ENCODE measurements around the gene DUSP11.
"Not testable (repeated sequence)": the region's sequence is repeated elsewhere in the genome, so short reads cannot be mapped to it uniquely, and the experiment has no call there.

The DUSP11 gene

GRCh38 chr2:73736855-73737779 lies 42.8 kb downstream of the DUSP11 start, which contains the start of gene TPRKB:
Gene TPRKB (minus strand): TSS chr2:73737345. CDS start chr2:73734569, 2,776 bp downstream.
- H3K4me3 ChIP-seq (replicated peaks in 1 of 2; ENCODE audit: low read depth in 2 of 2, low read length in 2 of 2) = peak within 1 kb of the TSS; percentile 76 to 83
- TF ChIP-seq, protein P1, sequence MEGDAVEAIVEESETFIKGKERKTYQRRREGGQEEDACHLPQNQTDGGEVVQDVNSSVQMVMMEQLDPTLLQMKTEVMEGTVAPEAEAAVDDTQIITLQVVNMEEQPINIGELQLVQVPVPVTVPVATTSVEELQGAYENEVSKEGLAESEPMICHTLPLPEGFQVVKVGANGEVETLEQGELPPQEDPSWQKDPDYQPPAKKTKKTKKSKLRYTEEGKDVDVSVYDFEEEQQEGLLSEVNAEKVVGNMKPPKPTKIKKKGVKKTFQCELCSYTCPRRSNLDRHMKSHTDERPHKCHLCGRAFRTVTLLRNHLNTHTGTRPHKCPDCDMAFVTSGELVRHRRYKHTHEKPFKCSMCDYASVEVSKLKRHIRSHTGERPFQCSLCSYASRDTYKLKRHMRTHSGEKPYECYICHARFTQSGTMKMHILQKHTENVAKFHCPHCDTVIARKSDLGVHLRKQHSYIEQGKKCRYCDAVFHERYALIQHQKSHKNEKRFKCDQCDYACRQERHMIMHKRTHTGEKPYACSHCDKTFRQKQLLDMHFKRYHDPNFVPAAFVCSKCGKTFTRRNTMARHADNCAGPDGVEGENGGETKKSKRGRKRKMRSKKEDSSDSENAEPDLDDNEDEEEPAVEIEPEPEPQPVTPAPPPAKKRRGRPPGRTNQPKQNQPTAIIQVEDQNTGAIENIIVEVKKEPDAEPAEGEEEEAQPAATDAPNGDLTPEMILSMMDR (IDR thresholded peaks at IDR 0.05; ENCODE audit: low read depth, low read length) = no peak

GRCh38 chr2:73736378-73736777 lies 43.5 kb downstream of the DUSP11 start:
- TF ChIP-seq, protein P1 (IDR thresholded peaks at IDR 0.05; ENCODE audit: low read depth, low read length) = no peak
- peak in 1 of 2 donors; percentile 8 for DNase-seq (ENCODE audit: low read depth in 2 of 2)
- H3K4me3 ChIP-seq (replicated peaks in 1 of 2; ENCODE audit: low read depth in 2 of 2, low read length in 2 of 2) = peak overlapping the region; percentile 76 to 83

More at GRCh38 chr2:73736855-73737779, 42.8 kb downstream of the DUSP11 start, which contains the start of gene TPRKB:
- peak; percentile 98 to 99 for DNase-seq (ENCODE audit: low read depth in 2 of 2)

GRCh38 chr2:73730810-73731209 lies 49.1 kb downstream of the DUSP11 start:
- DNase-seq (ENCODE audit: low read depth in 2 of 2) = no peak
- no peak overlapping the region for H3K4me3 ChIP-seq (replicated peaks in 1 of 2; ENCODE audit: low read depth in 2 of 2, low read length in 2 of 2)
- TF ChIP-seq, protein P1 (IDR thresholded peaks at IDR 0.05; ENCODE audit: low read depth, low read length) = no peak

DNA sequence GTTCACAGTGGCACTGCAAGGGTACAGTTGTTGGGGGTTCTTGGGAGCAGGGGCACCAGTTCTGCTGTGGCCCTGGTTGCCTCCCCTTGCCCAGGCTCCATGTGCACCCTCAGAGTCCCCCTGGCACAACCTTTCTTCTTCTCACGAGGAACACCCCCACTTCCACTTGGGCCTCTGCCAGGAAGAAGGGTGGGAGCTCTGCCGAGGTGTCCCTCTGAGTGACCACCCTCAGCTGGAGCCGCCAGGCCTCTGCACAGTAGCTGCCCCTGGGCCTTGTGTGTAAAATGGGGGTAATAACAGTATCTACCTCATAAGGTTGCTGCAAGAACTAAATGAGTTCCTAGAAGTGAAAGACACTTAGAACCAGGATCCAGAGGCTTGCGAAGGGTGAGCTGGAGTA lies 51.2 kb downstream of the DUSP11 start:
- TF ChIP-seq, protein P1 (IDR thresholded peaks at IDR 0.05; ENCODE audit: low read depth, low read length) = no peak
- no peak for DNase-seq (ENCODE audit: low read depth in 2 of 2)
- no peak overlapping the region for H3K4me3 ChIP-seq (replicated peaks in 1 of 2; ENCODE audit: low read depth in 2 of 2, low read length in 2 of 2)

GRCh38 chr2:73728043-73728442 lies 51.9 kb downstream of the DUSP11 start:
- DNase-seq (ENCODE audit: low read depth in 2 of 2) = no peak
- H3K4me3 ChIP-seq (replicated peaks in 1 of 2; ENCODE audit: low read depth in 2 of 2, low read length in 2 of 2) = no peak overlapping the region
- TF ChIP-seq, protein P1 (IDR thresholded peaks at IDR 0.05; ENCODE audit: low read depth, low read length) = no peak

GRCh38 chr2:73726657-73727056 lies 53.2 kb downstream of the DUSP11 start:
- H3K4me3 ChIP-seq (replicated peaks in 1 of 2; ENCODE audit: low read depth in 2 of 2, low read length in 2 of 2); DNase-seq (ENCODE audit: low read depth in 2 of 2): not testable (repeated sequence)

- H3K4me3 ChIP-seq (replicated peaks in 1 of 2; ENCODE audit: low read depth in 2 of 2, low read length in 2 of 2) = no peak overlapping the region
- no peak for DNase-seq (ENCODE audit: low read depth in 2 of 2)
- TF ChIP-seq, protein P1 (IDR thresholded peaks at IDR 0.05; ENCODE audit: low read depth, low read length) = no peak
Observed at GRCh38 chr2:73718851-73719621, 60.9 kb downstream of the DUSP11 start.
